Measurements from ENCODE around the gene ATP2C2.

GRCh38 chr16:84508502-84508901 is 140.2 kb downstream of the ATP2C2 start:
- TF ChIP-seq POLR2AphosphoS5 (IDR thresholded peaks at IDR 0.05; ENCODE audit: low read depth, low read length) (no peak), TAF1 (IDR thresholded peaks at IDR 0.05; ENCODE audit: borderline replicate concordance, low read depth, low read length) (no peak)

Measured in GM12892 (cell line).